GM18508 (cell line): Measurements from ENCODE around the gene JADE2.
"Not testable (repeated sequence)": the region's sequence is repeated elsewhere in the genome, so short reads cannot be mapped to it uniquely, and the experiment has no call there.

Source experiments
- ATAC-seq: cut with Tn5 transposase; IDR thresholded peaks from one replicate; pipeline ENCODE4 v1.9.1; 2021; ENCODE audit warnings: moderate number of reproducible peaks; ENCODE audit not compliant: insufficient read depth, unreplicated experiment

The JADE2 gene

GRCh38 chr5:134506054-134507039 is 19.1 kb upstream of the JADE2 start:
- ATAC-seq, result no peak

- no peak for ATAC-seq
These were observed 18.0 kb upstream of the JADE2 start for GRCh38 chr5:134507452-134507851.

DNA sequence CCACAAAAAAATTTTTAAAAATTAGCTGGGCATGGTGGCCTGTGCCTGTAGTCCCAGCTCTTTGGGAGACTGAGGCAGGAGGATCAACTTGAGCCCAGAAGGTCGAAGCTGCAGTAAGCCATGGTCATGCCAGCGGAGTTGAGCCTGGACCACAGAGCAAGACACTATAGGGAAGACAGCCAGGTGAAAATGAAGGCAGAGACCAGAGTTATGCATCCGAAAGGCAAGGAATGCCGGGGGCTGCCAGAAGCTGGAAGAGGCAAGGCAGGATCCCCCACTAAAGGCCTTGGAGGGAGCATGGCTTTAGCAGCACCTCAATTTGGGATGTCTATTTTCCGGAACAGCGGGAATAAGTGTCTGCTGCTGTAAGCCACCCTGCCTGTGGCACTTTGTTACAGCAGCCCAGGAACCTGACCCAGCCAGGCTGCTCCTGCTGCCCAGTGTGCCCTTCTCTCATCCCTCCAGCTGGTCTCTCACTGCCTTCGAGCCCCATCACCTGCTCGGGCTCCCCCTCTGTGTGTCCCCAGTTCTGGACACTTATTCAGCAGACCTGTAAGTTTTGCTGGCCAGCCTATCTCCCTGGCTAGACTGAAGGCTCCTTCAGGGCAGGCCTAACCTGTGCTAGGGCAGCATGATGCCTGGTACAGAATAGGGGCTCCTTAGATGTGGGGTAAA is 16.8 kb upstream of the JADE2 start:
- ATAC-seq, result no peak

DNA sequence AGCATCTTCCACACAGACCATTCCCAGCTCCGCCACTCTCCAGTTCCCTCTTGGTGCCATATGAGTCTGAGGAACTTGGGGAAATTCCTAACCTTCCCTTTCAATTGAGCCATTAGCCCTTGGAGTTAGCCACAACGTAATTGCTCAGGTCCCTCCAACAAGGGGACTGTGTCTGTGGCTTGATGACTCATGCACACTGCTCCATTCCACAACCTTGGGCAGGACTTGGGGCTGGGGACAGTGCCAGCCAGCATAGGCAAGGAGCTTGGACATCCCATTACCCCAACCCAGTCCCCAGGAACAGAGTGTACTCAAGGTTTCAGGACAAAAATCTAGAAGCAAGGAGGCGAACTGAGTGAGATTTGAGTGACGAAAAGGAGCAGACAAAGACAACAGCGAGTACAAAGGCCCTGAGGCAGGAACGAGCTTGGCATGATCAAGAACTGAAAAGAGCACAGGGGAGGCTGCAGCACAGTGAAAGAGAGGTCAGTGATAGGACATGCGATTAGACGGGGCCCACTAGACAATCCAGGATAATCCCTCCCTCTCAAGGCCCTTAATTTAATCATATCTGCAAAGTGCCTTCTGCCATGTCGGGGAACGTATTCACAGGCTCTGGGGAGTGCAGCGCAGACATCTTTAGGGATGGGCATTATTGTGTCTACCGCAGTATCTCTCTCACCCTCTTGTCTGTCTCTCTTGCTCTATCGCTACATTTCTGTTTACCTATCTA is 16.0 kb upstream of the JADE2 start:
- no peak for ATAC-seq

GRCh38 chr5:134510970-134511795 is 14.3 kb upstream of the JADE2 start:
- ATAC-seq, result no peak

GRCh38 chr5:134511796-134512660 is 13.4 kb upstream of the JADE2 start:
- no peak for ATAC-seq

DNA sequence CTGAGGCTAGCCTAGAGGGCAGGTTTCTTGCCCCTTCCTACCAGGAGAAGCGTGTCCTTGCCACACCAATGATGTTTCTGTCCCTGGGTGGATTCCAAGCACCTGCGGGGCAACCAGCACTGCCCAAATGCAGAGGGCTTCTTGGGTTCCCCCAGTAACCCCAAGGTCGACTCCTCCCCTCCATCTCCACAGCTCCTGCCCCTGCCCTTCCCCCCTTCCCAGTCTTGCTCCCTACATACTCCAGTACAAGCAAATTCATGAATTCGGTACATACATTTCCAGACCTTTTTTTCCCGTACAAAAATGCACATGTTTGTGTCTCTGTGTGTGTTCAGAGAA is 12.8 kb upstream of the JADE2 start:
- no peak for ATAC-seq

- ATAC-seq, result no peak
These were observed 9.7 kb upstream of the JADE2 start for GRCh38 chr5:134515801-134516200.

GRCh38 chr5:134516984-134517383 is 8.5 kb upstream of the JADE2 start:
- not testable (repeated sequence) for ATAC-seq

DNA sequence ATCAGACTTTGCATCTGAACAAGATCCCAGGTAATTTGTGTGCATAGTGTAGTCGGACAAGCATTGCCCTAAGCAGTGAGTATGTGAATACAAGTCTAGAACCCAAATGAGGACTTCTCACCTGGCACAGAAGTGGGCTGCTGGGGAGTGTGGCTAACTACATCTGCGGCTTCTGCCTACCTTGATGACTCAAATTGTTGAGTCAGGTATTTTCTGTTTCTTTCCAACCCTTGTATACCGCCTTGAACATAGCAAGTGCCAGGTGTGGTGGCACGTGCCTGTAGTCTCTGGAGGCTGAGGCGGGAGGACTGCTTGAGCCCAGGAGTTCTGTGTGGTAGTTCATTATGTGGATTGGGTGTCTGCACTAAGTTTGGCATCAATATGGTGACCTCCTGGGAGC is 7.9 kb upstream of the JADE2 start:
- ATAC-seq, result no peak

- no peak for ATAC-seq
These were observed 5.5 kb upstream of the JADE2 start for GRCh38 chr5:134519989-134520388.

DNA sequence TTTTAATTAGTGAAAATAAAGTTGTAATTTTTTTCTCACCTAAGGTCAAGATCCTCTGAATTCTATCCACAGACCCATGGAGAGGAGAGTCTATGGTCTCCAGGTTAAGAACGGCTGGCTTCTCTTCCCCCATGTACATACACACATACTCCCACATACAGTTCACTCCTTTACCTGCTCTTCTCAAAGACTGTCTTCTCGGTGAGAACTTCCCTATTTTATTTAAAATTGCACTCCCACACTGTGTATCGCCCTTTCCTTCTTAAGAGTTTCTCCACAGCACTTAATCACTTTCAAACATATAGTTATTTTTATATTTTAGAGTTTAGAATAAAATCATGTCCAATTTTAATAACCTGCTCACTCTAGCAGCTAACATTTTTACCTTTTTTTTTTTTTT is 3.6 kb upstream of the JADE2 start:
- ATAC-seq, result no peak

GRCh38 chr5:134523543-134524271 is 1.8 kb upstream of the JADE2 start:
- no peak for ATAC-seq

DNA sequence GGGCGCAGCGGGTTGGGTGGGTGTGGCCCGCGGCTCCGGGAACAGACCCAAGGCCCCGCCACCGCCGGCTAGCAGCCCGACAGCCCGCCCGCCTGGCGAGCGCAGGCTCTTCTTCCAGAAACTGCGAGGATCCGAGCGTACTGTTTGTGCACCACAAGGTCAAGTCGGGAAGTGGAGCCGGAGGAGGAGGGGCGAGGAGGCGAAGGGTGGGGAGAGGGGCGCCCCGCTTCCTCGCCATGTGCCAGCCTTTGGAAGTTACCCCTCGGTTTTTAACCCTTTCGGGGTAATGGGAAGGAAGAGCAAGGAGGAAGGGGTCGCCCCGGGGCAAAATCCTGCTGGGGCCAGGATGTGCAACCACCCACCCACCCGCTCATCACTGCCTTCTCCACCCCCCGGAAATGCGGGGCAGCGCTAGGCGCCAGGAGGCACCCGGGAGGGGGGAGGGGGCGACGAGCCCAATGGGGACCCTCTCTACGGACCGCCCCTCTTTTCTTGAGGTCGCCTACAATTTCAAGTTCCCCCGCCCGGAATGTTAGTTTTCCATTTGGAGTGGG is 1.1 kb upstream of the JADE2 start:
- ATAC-seq, result no peak

DNA sequence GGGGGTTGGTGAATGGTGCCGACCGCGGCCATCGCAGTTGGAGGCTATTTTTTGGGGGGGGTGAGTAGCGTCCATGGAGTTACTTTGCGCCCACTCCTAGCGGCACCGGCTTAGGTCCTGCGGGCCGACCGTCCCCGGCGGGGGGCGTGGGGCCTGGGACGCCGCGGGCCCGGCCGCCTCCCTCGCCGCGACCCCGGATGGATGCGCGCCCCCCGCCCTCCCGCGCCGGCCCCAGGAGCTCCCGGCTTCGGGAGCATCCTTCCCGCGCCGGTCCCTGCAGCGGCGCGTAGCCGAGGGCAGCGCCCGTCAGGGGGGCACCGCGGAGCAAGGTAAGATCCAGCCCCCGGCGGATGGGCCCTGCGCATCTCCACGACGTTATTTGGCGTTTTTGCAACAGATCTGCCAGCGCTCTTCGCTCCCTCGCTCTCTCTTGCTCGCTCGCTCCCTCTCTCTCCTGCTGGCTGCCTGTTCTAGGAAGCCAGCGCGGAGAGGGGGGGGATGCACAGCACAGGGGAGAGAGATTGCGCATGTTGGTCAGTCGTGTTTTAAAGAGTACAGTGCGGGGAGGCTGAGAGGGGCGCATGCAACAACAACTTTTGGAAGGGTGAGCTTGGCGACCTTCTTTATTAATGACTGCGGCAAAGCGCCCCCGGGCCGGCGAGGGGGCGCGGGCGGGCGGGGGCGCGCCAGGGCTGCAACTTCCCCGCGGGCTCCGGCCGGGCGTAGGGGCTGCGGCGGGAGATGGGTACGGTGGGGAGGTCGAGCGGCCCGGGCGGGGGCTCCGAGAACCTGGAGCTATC is 413 bp downstream of the JADE2 start:
- no peak for ATAC-seq

DNA sequence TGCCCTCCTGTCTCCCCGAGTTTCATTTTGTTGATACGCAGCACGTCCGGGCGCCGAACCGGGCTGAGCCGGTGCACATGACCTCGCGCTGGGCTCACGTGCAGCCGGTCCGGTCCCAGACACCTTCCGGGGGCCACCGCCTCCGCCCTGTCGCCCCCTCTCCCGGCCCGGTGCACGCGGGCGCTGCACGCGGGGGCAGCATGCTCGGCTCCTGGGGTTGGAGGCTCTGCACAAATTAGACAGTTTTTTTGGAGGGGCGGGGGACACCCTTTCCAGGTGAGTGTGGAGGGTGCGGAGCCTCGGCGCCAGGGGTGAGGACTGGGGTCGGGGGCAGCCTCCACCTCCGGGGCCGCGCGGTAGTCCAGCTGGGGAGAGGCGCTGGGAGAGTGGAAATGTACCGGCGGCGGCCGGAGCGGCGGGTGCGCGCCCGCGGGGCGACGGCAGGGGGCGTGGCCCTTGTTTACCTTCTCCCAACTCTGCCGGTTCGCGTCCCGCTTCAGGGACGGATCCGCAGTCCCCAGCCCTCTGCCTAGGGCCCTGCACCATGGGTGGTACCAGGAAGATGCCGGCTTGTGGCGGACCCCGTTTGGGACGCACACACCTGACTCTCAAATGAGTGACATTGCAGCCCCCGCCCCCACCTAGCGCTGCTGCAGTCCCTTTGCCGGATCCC is 1.1 kb downstream of the JADE2 start:
- no peak for ATAC-seq
